ENCODE data around the gene MAML2.

Gene MAML2

GRCh38 chr11:96178049-96178886 is 164.7 kb downstream of the MAML2 start:
- no peak for FAIRE-seq

- FAIRE-seq = no peak
These were observed 165.8 kb downstream of the MAML2 start for GRCh38 chr11:96177146-96177545.

DNA sequence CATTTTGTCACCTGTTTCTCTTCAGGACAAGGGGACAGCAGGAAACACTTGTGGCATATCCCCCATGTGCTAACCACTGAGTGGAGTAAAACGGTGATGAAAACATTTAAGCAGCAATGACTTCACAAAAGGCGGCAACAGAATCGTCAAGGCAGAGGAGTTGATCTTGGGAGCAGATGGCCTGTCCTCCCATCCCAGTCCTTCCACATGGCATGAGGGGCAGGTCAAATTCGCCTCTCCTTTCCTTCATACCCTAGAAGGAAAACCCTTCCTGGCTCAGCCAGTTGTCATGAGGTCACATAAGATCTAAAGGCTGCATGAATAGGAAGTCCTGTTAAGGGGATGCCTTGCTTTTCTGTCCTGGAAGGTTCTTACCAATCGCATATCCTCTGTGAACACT is 169.1 kb downstream of the MAML2 start:
- FAIRE-seq = no peak

DNA sequence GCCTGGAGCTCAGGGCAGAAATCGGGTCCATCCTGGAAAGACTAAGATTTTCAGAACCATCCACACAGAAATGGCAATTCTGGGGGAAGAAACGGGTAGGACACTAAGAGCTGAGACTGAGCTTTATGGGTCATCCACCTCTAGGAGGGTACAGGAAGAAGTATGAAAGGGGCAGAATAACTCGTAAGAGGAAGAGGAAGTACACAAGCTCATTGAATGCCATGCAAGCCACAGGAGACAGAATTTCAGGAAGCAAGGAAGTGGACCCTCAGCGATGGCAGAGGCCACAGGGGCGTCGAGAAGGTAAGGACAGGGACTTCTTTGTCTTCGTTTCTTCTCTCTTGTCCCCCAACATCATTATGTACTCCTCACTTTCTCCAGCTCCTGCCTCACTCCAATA is 169.6 kb downstream of the MAML2 start:
- FAIRE-seq = no peak

DNA sequence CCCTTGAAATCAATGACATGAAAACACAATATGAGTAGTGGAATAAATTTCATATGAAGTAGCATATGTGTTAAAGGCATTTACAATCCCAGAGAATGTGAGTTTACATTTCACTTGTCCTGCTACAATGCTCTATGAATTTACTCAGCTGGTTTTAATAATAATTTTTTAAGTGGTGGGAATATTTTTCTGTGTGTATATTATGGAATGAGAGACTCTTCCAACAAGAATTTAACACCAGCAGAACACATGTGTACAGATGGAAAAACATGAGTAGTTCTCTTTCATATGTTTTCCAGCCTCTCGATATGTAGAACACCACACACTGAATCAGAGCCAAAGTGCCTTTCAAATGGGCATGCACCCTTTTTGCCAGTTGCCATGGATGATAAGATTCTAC is 170.4 kb downstream of the MAML2 start:
- FAIRE-seq = no peak

GRCh38 chr11:96169250-96169649 is 173.7 kb downstream of the MAML2 start:
- no peak for FAIRE-seq

- FAIRE-seq = no peak
These were observed 174.4 kb downstream of the MAML2 start for GRCh38 chr11:96168623-96169022.

- FAIRE-seq = no peak
These were observed 175.2 kb downstream of the MAML2 start for GRCh38 chr11:96167787-96168186.

GRCh38 chr11:96167203-96167758 is 175.7 kb downstream of the MAML2 start:
- FAIRE-seq = no peak

- FAIRE-seq = no peak
These were observed 180.0 kb downstream of the MAML2 start for GRCh38 chr11:96162816-96163499.

GRCh38 chr11:96161307-96162089 is 181.5 kb downstream of the MAML2 start:
- no peak for FAIRE-seq

DNA sequence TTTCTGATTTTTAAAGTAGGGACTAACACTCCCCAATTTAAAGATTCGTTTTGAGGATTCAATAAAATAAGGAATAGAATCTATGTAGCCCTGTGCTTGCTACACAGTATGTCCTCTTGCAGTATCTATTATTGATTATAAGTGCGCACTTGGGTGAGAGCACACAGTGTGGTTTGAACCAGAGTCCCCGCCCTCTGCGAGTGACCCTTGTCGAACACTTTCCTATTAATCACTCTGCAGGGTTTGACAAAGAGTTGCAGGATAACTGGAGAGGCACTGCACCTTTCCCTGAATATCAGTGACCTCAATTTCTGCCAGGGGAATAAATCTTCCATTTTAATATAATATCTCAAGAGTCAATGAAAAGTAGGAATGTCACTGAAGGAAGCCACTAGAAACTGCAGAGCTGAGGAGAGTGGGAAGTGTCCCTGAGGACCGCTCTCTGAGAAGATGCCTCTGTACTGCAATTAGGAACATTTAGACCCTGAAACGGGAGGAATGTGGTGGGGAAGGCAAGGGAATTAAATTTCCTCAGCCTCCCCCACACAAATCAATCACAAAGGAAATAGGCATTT is 182.2 kb downstream of the MAML2 start:
- no peak for FAIRE-seq

DNA sequence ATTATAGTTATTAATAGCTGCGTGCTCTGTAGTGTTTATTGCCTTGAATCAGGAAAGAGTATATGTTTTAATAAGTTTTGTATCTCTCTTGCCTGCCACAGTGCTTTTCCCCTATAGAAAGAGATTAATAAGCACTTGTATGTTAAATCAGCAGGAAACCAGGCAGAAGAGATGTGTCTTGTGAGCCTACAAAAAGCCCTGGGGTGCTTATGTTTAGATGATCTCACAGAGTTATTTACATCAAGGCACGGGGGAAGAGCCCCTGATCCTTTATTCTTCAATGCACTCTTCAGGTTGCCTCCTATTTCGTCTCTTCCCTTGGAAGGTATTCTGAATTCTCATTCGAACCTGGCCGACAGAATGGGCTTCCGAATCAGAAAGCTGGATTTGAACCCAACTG is 183.0 kb downstream of the MAML2 start:
- no peak for FAIRE-seq

DNA sequence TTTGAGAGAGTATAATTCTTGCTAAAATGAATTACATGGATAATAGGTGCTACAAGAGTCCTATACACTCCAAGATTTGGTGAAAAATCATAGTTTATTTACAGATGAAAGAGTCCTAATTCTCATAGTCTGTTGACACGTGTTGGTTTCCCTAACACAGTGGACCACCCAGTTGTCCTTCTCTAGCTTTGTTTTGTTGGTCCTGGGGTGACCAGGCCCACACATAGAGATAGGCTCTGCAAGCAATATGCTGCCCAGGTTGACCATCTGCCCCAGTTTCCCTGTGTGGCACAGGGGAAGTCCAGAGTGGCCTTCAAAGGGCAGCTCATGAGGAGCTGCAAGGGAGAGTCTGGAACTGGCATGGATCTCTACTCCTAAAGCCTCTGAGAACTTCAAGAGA is 184.9 kb downstream of the MAML2 start:
- FAIRE-seq = no peak

- FAIRE-seq = no peak
These were observed 185.5 kb downstream of the MAML2 start for GRCh38 chr11:96157517-96157873.

- FAIRE-seq = no peak
These were observed 186.6 kb downstream of the MAML2 start for GRCh38 chr11:96156379-96156722.

DNA sequence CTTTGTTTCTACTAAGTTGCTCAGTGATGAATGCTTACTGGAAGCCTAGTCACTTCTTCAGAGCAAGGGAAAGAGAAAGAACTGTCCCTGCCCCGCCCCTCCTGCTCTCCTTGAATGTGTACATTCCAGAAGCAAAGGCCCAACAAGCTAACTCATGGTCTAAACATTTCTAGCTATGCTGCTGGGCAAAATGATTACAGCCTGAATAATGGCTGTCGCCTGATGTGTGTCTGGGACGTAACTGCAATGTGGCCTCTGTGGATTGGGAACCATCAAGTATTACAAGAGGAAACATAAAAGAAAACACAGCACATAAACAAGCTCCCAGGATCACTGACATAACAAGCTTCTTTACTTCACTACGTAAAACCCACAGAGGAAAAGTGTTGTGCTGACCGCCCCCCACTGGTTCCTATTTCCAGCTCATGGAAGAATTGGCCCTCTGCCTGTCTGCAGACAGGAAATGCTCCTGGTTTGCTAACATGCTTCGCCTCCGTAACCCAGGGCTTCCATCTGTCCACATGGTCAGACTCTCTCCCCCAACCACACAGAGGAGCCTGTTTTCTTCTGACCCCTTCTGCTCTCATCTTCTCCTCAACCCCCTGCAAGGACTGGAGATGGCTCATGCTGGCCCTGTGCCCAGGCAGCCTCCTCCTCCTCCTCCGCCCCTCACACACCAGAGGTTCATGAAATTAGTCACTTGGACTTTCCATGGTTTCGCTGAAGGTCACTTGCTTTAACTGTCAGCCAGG is 187.2 kb downstream of the MAML2 start:
- FAIRE-seq = no peak

- FAIRE-seq = no peak
These were observed 188.0 kb downstream of the MAML2 start for GRCh38 chr11:96154802-96155520.

GRCh38 chr11:96152623-96153022 is 190.4 kb downstream of the MAML2 start:
- FAIRE-seq = no peak

DNA sequence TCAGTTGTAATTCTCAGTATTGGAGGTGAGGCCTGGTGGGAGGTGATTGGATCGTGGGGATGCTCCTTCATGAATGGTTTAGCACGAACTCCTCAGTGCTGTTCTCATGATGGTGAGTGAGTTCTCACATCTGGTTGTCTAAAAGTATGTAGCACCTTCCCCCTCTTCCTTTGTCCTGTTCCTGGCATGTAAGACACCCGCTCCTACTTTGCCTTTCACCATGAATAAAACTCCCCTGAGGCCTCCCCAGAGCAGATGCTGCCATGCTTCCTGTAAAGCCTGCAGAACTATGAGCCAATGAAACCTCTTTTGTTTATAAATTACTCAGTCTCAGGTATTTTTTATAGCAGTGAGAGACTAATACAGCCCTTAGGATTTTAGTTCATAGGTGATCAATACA is 191.5 kb downstream of the MAML2 start:
- FAIRE-seq = no peak

- no peak for FAIRE-seq
These were observed 192.4 kb downstream of the MAML2 start for GRCh38 chr11:96150609-96151008.

All from TTC549 (cell line).